GM23338 (cell line): Measurements from ENCODE around the gene NPAT.

Experiments
- CTCF ChIP-seq, 2 experiments: fragments of 200-600 bp in 1 of 2; sonication (generic) in 1 of 2; conservative IDR thresholded peaks; 2 replicates each; pipeline versions ENCODE4 v1.5.1 to v1.6.1; 2016 to 2017; ENCODE audit warnings: antibody characterized with exemption in 2 of 2, low read depth in 2 of 2, mild to moderate bottlenecking in 2 of 2, moderate library complexity in 1 of 2
- EZH2 ChIP-seq: fragments of 200-600 bp; sonication (generic); IDR thresholded peaks from one replicate; pipeline ENCODE4 v1.8.0; 2017; ENCODE audit warnings: antibody characterized with exemption, mild to moderate bottlenecking, low read depth; ENCODE audit not compliant: unreplicated experiment
- EZH2phosphoT487 ChIP-seq: fragments of 200-600 bp; sonication (generic); IDR thresholded peaks from one replicate; pipeline ENCODE4 v1.8.1; 2018; ENCODE audit warnings: antibody characterized with exemption; ENCODE audit not compliant: unreplicated experiment
- NANOG ChIP-seq: IDR thresholded peaks from 2 replicates; pipeline ENCODE4 v1.6.1; 2016; ENCODE audit warnings: antibody characterized with exemption, borderline replicate concordance
- POLR2AphosphoS5 ChIP-seq: IDR thresholded peaks from 2 replicates; pipeline ENCODE4 v1.6.1; 2016; ENCODE audit warnings: antibody characterized with exemption, low read depth
- TF ChIP-seq, protein P1 (sequence below): IDR thresholded peaks from one replicate; pipeline ENCODE4 v1.6.1; 2018; ENCODE audit warnings: antibody characterized with exemption; ENCODE audit not compliant: unreplicated experiment

GRCh38 chr11:108204376-108204775 is 18.1 kb downstream of the NPAT start:
- TF ChIP-seq EZH2 (no peak), CTCF (conservative IDR thresholded peaks at IDR 0.05; ENCODE audit: low read depth in 2 of 2) (no peak), POLR2AphosphoS5 (no peak), NANOG (no peak), EZH2phosphoT487 (no peak)
- TF ChIP-seq, protein P1, sequence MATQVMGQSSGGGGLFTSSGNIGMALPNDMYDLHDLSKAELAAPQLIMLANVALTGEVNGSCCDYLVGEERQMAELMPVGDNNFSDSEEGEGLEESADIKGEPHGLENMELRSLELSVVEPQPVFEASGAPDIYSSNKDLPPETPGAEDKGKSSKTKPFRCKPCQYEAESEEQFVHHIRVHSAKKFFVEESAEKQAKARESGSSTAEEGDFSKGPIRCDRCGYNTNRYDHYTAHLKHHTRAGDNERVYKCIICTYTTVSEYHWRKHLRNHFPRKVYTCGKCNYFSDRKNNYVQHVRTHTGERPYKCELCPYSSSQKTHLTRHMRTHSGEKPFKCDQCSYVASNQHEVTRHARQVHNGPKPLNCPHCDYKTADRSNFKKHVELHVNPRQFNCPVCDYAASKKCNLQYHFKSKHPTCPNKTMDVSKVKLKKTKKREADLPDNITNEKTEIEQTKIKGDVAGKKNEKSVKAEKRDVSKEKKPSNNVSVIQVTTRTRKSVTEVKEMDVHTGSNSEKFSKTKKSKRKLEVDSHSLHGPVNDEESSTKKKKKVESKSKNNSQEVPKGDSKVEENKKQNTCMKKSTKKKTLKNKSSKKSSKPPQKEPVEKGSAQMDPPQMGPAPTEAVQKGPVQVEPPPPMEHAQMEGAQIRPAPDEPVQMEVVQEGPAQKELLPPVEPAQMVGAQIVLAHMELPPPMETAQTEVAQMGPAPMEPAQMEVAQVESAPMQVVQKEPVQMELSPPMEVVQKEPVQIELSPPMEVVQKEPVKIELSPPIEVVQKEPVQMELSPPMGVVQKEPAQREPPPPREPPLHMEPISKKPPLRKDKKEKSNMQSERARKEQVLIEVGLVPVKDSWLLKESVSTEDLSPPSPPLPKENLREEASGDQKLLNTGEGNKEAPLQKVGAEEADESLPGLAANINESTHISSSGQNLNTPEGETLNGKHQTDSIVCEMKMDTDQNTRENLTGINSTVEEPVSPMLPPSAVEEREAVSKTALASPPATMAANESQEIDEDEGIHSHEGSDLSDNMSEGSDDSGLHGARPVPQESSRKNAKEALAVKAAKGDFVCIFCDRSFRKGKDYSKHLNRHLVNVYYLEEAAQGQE = no peak
